HG03439 (cell line): ENCODE results near the gene TNFRSF21.
"Not testable (repeated sequence)": the region's sequence is repeated elsewhere in the genome, so short reads cannot be mapped to it uniquely, and the experiment has no call there.

Source experiments
- ATAC-seq: cut with Tn5 transposase; IDR thresholded peaks from one replicate; pipeline ENCODE4 v1.9.1; 2021; ENCODE audit warnings: mild to moderate bottlenecking, moderate library complexity; ENCODE audit not compliant: unreplicated experiment

The TNFRSF21 gene

GRCh38 chr6:47290124-47290834 lies 19.4 kb downstream of the TNFRSF21 start:
- no peak for ATAC-seq

DNA sequence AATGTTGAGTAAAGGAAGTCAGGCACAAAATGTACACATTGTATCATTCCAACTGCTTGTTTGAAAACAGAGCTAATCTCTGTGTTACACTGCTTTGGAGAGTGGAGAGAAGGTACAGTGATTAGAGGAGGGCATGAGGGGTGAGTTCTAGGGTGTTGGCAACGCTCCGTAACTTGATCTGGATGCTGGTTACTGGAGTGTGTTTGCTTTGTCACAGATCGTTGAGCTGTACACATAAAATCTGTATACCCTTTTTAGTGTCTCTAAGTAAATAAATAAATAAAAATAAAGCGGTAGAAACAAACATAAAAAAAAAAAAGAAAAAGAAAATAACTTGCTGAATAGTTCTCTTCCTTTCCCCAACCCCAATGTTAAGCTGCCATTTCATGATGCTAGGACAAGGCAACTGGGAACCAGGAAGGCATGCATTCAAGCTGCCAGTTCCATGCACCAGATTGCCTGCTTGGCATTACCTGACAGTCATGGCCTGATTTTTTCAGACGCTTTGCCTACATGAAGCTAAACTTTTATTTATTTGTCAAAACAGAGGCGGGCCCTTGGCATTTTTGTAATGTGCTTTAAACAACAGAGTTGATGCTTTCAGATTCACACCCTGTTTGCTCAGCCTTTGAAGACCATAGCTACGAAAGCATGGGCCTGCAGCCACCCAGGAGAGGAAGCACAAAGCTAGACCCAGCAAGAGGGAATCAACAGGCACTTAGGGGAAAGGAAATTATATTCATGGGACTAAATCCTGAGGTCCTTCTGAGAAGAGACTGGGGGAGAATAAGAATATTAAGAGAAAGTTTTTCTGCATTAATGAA lies 21.2 kb downstream of the TNFRSF21 start:
- no peak for ATAC-seq

DNA sequence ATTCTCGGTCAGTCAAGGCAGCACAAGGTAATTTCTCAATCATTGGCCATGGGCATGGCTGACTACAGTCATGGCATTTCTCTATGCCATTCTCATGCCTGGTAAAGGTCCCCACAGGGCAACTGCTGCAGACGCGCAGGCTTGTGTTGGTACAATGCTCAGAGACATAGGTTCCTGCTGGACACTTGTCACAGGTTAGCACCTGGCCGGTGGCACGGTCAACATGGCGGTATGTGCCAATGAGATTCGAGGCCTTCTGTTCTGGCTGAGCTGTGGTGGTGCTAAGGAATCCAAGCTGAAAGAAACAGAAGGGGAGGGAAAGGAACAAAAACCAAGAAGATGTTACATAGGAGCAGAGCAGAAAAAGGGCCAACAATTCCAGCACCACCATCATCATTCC lies 23.4 kb downstream of the TNFRSF21 start:
- ATAC-seq: no peak

GRCh38 chr6:47283993-47284392 lies 25.7 kb downstream of the TNFRSF21 start:
- ATAC-seq: no peak

DNA sequence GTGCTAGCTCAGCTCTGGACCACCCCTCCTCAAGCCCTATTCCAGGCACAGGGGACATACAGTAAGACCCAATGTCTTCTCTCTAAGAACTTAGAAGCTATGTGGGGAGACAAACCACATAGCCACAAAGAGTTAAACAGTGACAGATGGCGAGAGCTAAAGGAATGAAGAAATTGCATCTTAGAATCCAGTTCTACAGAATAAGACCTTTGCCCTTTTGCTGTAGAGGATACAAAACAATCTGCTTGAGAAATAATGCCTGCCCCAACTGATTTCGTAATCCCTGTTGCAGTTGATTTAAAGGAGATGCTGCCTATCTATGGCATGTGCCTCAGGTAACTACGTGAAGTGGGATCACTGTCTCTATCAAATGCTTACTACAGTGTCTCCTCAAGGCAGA lies 31.2 kb downstream of the TNFRSF21 start:
- ATAC-seq: no peak

GRCh38 chr6:47277702-47278101 lies 32.0 kb downstream of the TNFRSF21 start:
- ATAC-seq: no peak

DNA sequence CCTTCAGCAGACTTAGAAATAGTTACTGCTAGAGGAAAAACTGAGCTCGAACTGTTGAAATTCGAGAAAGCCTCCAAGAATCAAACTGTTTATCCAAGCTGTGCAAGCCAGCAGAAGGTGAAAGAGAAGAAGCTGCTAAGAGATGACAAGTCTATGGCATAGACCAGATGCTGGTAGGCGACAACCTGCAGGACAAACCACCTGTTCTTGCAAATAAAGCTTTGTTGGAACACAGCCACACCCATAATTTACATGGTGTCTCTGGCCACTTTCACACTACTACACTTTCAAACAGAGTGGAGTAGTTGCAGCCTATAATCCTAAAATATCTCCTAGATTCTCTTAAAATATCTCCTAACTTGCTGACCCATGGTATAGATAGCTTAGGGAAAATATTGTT lies 33.3 kb downstream of the TNFRSF21 start:
- no peak for ATAC-seq

DNA sequence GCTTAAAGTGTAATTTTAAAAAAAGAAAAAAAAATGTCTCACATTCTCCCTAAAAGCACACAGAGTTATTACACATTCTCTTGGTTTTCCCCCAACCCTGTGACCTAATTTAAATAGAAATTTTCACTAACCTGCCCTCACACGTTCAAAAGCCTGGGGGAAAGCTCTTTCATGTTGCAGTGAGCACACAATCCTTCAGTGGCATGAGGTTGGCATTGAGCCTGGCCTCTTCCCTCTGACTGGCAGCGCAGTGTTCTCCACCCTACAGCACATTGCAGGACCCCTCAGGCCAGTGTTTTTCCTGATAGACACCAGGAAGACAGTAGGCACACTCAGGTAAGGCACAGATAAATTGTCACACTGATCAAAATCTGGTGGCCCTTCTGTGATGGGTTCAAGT lies 34.1 kb downstream of the TNFRSF21 start:
- ATAC-seq: no peak

- ATAC-seq: not testable (repeated sequence)
Measured at GRCh38 chr6:47275132-47275531, 34.6 kb downstream of the TNFRSF21 start.

DNA sequence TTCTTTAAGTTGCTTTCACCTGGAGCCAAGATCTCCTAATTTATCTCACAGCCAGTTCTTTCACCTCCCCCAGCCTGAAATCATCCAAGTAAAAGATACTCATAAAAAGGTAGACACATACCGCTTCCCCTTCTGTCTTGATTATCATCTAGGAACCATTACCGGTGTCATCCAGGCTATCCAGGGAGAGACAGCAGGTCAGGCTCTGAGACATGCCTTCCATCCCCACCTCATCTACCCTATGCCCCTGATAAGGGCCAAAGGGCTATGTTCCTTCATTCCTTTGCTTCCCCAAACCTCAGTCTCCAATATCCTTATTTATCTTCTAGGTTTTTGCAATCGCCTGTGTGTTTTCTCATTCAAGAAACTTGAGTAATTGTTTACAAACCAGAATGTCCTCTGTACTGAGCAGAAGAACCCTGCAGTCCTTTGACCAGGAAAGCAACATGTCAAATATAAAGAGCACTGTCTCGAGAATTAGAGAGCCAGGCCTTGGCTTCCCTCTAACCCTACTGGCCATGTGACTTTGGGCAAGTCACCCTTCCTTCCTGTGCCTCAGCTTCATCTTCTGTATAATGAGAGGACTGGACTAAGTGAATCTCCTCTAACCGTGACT lies 41.0 kb downstream of the TNFRSF21 start:
- ATAC-seq: no peak

GRCh38 chr6:47267301-47267700 lies 42.4 kb downstream of the TNFRSF21 start:
- no peak for ATAC-seq

- ATAC-seq: no peak
Measured at GRCh38 chr6:47265971-47266370, 43.7 kb downstream of the TNFRSF21 start.

- ATAC-seq: no peak
Measured at GRCh38 chr6:47264775-47265184, 44.9 kb downstream of the TNFRSF21 start.

DNA sequence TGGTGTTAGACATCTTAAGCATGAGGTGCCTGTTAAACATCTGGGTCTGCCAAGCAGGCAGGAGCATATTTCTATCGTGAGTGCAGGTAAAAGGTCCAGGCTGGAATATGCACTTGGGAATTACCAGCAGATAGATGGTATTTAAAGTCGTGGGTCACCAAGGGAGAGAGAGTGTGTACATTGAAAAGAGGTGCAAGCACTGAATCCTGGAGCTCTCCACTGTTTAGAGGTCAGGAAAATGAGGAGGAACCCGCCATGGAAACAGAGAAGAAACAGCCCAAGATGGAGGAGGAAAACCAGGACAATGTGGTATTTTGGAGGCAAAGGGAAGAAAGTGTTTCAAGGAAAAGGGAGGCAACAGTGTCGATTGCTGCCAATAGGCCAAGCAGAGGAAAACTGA lies 46.4 kb downstream of the TNFRSF21 start:
- no peak for ATAC-seq

GRCh38 chr6:47262231-47262630 lies 47.5 kb downstream of the TNFRSF21 start:
- ATAC-seq: no peak

- ATAC-seq: no peak
Measured at GRCh38 chr6:47261191-47261590, 48.5 kb downstream of the TNFRSF21 start.

DNA sequence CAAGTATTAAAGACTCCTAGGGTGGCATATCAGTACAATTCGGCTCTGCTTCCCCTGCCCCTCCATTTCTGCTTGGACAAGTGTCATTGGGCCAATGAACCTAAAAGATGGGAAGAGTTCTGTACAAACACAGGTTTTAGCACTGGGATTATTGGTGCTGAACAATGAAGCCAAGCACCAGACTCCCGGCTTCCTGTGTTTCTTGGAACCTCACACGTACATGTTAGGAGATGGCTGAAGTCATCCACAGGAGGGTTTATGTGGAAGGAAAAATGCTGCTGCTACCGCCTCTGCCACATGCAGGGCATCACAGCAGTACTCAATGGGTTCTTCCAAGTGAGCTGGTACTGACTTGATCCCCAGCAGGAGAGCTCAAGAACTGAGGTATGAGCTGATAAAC lies 49.7 kb downstream of the TNFRSF21 start:
- no peak for ATAC-seq

- no peak for ATAC-seq
Measured at GRCh38 chr6:47258724-47259347, 50.9 kb downstream of the TNFRSF21 start.

DNA sequence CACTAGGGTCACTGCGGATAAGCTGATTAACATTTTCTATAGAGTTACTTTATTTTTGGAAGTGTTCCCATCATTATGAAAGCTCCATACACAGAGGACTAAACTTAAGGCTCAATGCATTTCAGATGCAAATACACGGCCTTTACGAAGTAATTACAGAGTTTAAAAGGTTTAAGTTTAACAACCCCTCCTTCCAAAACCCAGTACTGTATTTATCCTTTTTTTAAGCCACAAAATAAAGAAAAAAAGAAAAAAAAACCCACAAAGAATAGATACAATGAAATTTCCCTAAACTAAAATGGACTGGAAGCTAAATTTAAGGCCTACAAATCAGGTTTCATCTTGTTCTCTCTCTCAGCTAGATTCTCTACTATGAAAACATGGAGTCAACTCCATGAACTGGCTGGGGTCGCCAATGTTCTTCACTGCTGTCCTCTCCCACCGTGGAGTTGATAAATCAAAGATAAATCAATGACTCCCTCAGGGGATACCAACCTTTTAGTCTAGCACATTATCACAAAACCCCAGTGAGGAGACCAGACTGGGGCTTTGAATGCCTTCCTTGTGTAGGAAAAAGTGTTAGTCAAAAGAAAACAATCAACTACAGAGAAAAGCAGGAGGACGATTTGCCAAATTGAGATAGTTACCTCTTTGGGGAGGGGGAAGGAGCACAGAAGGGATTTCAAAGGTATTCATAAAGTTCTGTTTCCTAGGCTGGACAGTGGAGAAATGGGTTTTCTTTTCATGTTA lies 52.5 kb downstream of the TNFRSF21 start:
- ATAC-seq: no peak

GRCh38 chr6:47256361-47256760 lies 53.3 kb downstream of the TNFRSF21 start:
- ATAC-seq: no peak

- ATAC-seq: no peak
Measured at GRCh38 chr6:47254906-47255305, 54.8 kb downstream of the TNFRSF21 start.
